NCI-H82 treated with DMSO at 0.1 percent for 48 hours (cell line): ENCODE measurements around the gene TP73.
A peak's percentile ranks its signal among the peaks of the same experiment; 100 is the strongest.

Experiments used
- DNase-seq: peaks from one replicate; lab custom pipeline; 2025; ENCODE audit not compliant: unreplicated experiment; lab: John Stamatoyannopoulos, UW

The TP73 gene

GRCh38 chr1:3761296-3762010 lies 109.1 kb downstream of the TP73 start:
- no peak for DNase-seq

- DNase-seq = no peak
These were observed 110.0 kb downstream of the TP73 start for GRCh38 chr1:3762151-3762872.

- no peak for DNase-seq
These were observed 110.5 kb downstream of the TP73 start for GRCh38 chr1:3762873-3763228.

DNA sequence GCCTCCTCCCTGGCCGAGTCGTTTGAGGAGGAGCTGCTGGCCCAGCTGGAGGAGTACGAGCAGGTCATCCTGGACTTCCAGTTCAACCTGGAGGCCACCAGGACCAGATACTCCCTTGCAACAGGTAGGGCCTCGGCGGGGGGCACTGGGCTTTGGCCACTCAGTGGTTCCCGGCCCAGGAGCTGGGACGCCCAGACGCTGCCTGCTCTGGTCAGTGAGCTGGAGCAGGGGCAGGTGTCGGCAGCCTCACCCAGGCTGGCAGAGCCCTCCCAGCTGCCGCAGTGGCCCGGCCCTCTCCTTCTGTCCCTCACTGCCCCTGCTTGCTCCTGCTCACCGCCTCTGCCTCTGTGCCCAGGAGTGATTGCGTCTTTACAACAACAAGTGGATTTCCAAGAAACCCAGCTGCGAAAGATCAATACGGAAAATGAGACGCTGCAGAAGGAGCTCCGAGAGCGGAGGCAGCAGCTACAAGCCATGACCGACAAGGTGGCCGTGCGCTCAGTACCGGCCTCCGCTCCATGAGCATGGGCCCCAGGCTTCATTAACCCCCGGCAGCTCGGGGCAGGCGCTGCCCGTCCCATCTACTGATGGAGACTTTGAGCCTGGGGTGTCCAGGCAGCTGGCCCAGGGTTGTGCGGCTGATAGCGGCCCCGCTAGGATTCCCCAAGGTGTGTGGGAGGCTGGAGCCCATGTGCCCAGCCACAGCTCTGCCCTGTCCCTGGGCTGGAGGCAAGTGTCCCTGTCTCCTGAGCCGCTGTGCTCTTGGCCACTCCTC lies 111.2 kb downstream of the TP73 start:
- DNase-seq = no peak

- DNase-seq = no peak
These were observed 115.1 kb downstream of the TP73 start for GRCh38 chr1:3767328-3767925.

DNA sequence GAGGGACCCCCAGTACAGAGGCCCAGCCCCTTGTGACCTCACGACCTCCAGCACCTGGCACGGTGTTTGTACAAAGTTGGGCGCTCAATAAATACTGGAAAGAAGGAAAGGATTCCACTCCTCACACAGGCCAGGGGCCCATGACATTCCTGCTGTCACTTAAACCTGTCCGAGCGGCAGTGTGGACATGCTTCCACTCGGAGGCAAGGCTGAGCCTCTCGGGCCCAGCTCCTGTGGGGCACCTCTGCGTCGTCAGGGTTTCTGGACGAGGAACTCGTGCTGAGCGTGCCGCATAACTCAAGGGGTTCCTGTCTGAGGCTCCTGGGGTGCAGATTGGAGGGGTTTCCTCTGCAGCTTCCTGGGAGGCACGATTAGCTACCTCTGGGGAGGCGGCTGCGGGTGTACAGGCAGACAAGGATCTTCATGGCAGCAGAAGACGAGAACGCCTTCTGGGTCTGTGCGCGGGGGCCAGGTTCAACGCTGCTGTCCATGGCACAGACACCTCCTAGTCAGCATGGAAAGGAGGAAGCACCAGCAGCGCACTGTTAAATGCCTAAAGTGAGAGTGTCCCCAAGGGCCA lies 116.6 kb downstream of the TP73 start:
- DNase-seq = no peak

GRCh38 chr1:3770047-3770765 lies 117.9 kb downstream of the TP73 start:
- no peak for DNase-seq

DNA sequence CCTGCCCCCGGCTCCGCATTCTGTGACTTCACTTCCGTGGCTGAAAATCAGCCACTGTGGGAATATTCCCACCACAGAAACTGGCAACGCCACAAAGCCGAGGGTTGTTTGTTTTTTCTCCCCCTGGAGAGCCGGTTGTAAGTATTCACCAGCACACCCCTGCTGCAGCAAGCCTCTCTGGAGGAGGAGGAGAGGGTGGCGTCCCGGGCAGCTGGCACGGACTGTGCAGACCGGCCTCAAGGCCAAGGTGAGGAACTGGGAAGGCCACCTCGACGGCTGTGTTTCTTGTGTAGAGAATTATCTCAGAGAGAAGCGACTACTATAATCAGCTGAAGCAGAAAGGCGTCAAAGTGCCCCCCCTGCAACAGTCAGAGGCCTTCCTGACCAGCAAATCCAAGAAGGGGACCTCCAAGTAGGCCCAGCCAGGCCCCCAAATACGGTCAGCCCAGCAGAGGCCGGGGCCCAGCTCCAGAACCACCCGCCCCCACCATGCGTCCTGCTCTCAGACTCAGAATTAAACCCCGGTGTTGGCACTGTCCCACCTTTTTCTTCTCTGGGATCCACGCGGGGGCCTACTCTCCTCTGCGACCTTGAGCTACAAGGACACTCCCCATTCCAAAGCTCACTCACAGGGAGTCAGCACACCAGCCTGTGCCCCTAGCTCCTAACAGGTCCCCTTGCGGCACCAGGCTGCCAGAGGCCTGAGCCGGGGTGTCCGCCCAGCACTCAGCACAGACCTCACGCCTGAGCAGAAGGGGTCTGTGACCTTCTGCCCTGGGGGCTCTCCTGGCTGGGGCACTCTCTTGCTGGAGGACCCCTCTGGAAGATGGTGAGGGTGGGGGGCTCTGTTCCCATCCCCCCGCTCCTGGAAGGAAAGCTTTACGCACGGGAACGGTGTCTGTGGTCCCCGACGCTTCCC lies 119.1 kb downstream of the TP73 start:
- DNase-seq = no peak

DNA sequence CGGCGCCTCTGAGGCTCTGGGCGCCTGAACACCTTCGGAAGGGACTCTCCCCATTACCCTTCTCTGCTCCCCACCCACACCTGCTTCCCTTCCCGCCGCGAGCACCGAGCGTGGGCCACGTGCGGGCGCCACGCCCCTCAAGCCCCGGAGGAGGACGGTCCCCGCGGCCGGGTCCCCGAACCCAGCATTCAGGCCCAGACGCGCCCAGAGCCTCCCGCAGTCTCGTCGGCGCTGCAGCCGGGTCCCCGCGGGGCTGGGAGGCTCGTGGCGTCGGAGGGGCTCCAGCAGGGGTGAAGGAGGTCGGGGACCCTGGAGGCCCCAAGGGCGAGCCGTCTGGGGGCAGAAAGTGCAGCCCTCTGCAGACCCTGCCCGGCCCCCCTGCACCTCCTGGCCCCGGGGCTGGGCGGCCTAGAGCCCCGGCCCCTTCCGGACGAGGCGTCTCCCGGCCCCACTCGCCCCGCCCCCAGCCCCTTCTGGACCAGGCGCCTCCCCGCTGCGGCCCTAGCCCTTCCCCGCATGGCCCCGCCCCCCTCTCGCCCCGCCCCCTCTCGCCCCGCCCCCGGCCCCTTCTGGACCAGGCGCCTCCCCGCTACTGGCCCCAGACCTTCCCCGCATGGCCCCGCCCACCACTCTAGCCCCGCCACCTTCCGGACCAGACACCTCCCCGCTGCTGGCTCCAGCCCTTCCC lies 119.9 kb downstream of the TP73 start:
- peak; percentile 74 for DNase-seq

DNA sequence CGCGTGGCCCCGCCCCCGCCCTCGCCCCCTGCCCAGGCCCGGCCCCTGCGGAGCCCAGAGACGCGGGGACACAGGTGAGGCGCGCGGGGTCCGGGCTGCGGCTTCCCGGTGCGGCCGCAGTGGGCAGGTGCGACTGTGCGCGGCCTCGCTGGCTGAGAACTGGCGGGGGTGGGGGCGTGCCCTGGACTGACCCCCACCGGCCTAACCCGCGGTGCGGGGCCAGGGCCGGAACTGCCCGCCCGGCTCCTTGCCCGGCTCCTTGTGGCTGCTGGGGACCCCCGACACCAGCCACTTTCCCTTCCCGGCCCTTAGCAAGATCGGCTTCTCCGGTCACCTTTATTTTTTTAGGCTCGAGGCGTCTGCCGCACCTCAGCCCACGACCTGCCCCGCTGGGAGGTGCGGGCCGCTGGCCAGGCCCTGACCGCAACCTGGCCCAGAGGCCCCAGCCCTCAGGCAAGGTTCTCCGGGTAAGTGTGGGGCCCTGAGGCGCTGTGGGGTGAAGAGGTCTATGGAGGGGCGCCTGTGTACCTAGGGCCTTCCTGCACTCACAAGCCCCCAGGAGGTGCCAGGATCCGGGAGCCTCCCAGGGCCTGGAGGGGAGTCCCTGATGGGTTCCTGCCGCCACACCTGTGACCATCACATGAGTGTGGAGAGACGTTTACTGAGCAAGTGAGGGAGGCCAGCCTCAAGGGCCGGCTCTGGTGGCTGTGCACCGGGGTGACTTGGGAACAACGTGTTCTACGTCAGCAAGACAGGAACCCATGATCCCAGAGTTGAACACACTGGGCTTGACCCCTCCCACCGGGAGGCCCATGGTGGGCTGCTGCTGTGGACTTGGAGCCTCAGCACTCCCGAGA lies 120.6 kb downstream of the TP73 start, which contains the start of gene SMIM1:
TSS of gene SMIM1 (plus strand) at position 35 of the 857 bp plus-strand sequence. CDS start 2,625 bp downstream, outside the sequence.
- no peak for DNase-seq

- DNase-seq = no peak
These were observed 121.4 kb downstream of the TP73 start for GRCh38 chr1:3773572-3774275.

GRCh38 chr1:3774276-3774945 lies 122.1 kb downstream of the TP73 start:
- DNase-seq = no peak

DNA sequence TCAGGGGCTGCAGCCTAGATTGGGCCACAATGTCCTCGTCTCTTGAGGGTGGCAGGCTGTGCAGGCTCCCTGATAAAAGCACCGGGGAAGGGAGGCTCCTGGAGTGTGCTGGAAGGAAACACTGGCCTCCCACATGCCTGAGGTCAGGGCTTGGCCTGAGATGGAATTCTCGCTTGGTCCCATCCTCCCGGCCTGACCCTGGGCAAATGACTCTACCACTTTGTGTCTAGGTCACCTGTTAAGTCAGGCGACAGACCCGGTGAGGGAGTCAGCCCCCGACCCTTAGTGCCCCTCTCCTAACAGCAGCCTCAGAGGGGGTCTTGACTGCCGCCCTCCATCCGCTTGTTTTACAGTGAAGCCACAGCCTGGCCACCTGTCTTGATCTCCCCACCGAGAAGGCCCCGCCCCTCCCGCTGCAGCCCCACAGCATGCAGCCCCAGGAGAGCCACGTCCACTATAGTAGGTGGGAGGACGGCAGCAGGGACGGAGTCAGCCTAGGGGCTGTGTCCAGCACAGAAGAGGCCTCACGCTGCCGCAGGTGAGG lies 122.7 kb downstream of the TP73 start:
- no peak for DNase-seq

DNA sequence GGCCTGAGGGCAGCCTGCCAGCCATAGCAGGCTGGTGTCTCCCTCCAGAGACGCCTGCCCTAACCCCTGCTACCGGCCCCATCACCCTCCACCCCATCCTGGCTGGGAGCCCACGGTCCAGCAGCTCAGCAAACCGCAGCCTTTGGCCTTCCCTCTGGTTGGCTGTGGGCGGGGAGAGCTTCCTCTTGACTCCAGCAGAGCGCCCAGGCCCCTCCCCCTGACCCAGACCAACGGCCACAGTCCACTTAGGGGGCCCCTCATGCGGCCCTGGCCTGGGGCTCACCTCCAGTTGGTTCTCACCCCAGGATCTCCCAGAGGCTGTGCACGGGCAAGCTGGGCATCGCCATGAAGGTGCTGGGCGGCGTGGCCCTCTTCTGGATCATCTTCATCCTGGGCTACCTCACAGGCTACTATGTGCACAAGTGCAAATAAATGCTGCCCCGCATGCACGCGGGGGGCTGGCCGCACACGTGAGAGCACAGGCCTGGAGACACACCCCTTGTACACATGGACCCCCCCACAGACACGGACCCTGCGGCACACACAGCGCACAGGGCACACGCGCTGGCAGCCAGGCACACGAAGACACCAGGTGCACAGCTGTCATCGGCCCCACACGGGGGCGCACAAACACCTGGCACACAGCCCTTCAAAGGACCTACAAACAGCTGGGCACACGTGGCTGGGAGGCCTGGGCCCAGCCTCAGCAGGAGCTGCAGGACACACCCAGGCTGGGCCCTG lies 123.3 kb downstream of the TP73 start:
- DNase-seq = no peak

DNA sequence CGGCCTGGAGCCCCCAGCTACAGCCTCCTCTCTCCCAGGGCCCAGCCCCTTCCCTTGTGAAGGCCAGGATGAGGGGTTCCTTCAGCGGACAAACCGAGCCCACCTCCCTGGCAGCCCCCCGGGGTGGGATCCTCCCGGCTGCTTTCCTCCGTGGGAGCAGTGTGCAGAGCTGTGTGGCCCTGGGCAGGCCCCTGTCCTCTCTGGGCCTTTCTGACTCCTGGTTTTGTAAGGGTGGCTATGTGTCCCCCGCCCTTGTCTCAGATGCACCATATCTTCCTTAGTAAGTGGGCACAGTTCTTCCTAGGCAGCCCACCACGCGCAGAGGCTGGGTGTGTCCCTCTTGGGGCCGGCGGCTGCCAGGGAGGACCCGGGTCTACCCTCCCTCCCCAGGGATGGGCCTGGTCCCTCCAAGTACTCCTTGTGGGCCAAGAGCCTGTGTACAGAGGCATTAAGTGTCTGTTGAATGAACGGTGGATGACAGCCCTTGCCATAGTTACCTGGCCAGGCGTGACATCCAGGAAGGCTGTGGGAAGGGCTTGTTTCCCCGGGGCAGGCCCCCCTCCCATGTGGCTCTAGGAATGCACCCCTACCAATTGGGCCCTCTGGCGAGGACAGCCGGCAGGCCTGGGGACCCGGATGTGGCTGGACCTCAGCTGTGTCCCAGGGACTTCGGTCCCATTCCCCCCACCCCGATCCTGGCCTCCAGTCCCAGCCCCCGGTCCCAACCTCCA lies 124.1 kb downstream of the TP73 start:
- no peak for DNase-seq
